Endothelial cell (in vitro differentiated cells): Measurements from ENCODE around the gene TMEM217. TPM values are rescaled to one million over a fixed set of nuclear protein-coding genes. Genes with fewer than 3 reads are reported as not detected.

Experiments used
- DNase-seq: peaks from one replicate; pipeline ENCODE4 v3.0.0; 2021; ENCODE audit warnings: low spot score
- H3K27ac Mint-ChIP-seq: one replicate; pipeline ENCODE4 v1.8.0; 2021; ENCODE audit warnings: mixed read lengths, inconsistent platforms; ENCODE audit not compliant: unreplicated experiment
- H3K27me3 Mint-ChIP-seq: one replicate; pipeline ENCODE4 v1.8.0; 2021; ENCODE audit warnings: mild to moderate bottlenecking, moderate library complexity, mixed read lengths, inconsistent platforms; ENCODE audit not compliant: unreplicated experiment
- H3K36me3 Mint-ChIP-seq: one replicate; pipeline ENCODE4 v1.8.0; 2021; ENCODE audit warnings: mild to moderate bottlenecking, low read depth, mixed read lengths, inconsistent platforms; ENCODE audit not compliant: unreplicated experiment
- H3K4me1 Mint-ChIP-seq: one replicate; pipeline ENCODE4 v1.8.0; 2021; ENCODE audit warnings: mild to moderate bottlenecking, mixed read lengths, inconsistent platforms; ENCODE audit not compliant: unreplicated experiment
- H3K4me3 Mint-ChIP-seq: one replicate; pipeline ENCODE4 v1.8.0; 2021; ENCODE audit warnings: mild to moderate bottlenecking, mixed read lengths, inconsistent platforms; ENCODE audit not compliant: unreplicated experiment
- H3K9me3 Mint-ChIP-seq: one replicate; pipeline ENCODE4 v1.8.0; 2021; ENCODE audit warnings: mixed read lengths, inconsistent platforms; ENCODE audit not compliant: unreplicated experiment
- CTCF ChIP-seq: fragments of 200-600 bp; sonication (generic); IDR thresholded peaks from one replicate; pipeline ENCODE4 v1.5.0; 2021; ENCODE audit warnings: antibody characterized with exemption; ENCODE audit not compliant: unreplicated experiment
- total RNA-seq: library from RNA; stranded (reverse); fragmentation: NEBNext Ultra II Directional; extraction: Animal tissue kit (Norgen Biotek cat#: 25700); gene quantifications from one replicate; pipeline ENCODE4 v1.2.1, GENCODE V29; 2021; ENCODE audit not compliant: unreplicated experiment

TMEM217 gene
- total RNA-seq, 1 donor from 2014 or later = 5.4 TPM

- peaks cover 31% of the 10 kb centered on the region for H3K36me3 Mint-ChIP-seq
- no peaks in the 10 kb centered on the region for H3K9me3 Mint-ChIP-seq
- H3K27ac Mint-ChIP-seq = no peak overlapping the region
- TF ChIP-seq CTCF = no peak
- peaks cover 20% of the 10 kb centered on the region for H3K4me1 Mint-ChIP-seq
- no peak overlapping the region for H3K4me3 Mint-ChIP-seq
- peaks cover 2% of the 10 kb centered on the region for H3K27me3 Mint-ChIP-seq
- DNase-seq = no peak
Observed at GRCh38 chr6:37293426-37293825, 35.5 kb upstream of the TMEM217 start.

GRCh38 chr6:37289931-37290330 is 32.0 kb upstream of the TMEM217 start:
- no peak for DNase-seq
- TF ChIP-seq CTCF = no peak
- peak overlapping the region; percentile 67 for H3K27ac Mint-ChIP-seq
- H3K4me1 Mint-ChIP-seq = peaks cover 20% of the 10 kb centered on the region
- no peak overlapping the region for H3K4me3 Mint-ChIP-seq
- peaks cover 28% of the 10 kb centered on the region for H3K36me3 Mint-ChIP-seq
- H3K27me3 Mint-ChIP-seq = peaks cover 2% of the 10 kb centered on the region
- no peaks in the 10 kb centered on the region for H3K9me3 Mint-ChIP-seq

- no peak for TF ChIP-seq CTCF
- no peak overlapping the region for H3K4me3 Mint-ChIP-seq
- H3K27me3 Mint-ChIP-seq = peaks cover 2% of the 10 kb centered on the region
- no peaks in the 10 kb centered on the region for H3K9me3 Mint-ChIP-seq
- peaks cover 27% of the 10 kb centered on the region for H3K36me3 Mint-ChIP-seq
- no peak overlapping the region for H3K27ac Mint-ChIP-seq
- H3K4me1 Mint-ChIP-seq = peaks cover 20% of the 10 kb centered on the region
- no peak for DNase-seq
Observed at GRCh38 chr6:37288247-37288646, 30.3 kb upstream of the TMEM217 start.

- DNase-seq = no peak
- peaks cover 20% of the 10 kb centered on the region for H3K4me1 Mint-ChIP-seq
- H3K9me3 Mint-ChIP-seq = no peaks in the 10 kb centered on the region
- H3K4me3 Mint-ChIP-seq = no peak overlapping the region
- TF ChIP-seq CTCF = no peak
- H3K27me3 Mint-ChIP-seq = peaks cover 2% of the 10 kb centered on the region
- no peak overlapping the region for H3K27ac Mint-ChIP-seq
- H3K36me3 Mint-ChIP-seq = peaks cover 33% of the 10 kb centered on the region
Observed at GRCh38 chr6:37287519-37288157, 29.7 kb upstream of the TMEM217 start.

- no peak for DNase-seq
- TF ChIP-seq CTCF = no peak
- H3K36me3 Mint-ChIP-seq = peaks cover 37% of the 10 kb centered on the region
- H3K9me3 Mint-ChIP-seq = no peaks in the 10 kb centered on the region
- H3K27ac Mint-ChIP-seq = no peak overlapping the region
- peaks cover 4% of the 10 kb centered on the region for H3K27me3 Mint-ChIP-seq
- H3K4me1 Mint-ChIP-seq = peaks cover 13% of the 10 kb centered on the region
- H3K4me3 Mint-ChIP-seq = no peak overlapping the region
Observed at GRCh38 chr6:37285861-37286311, 27.9 kb upstream of the TMEM217 start.
